ENCODE data around the gene IL23A. TPM values are rescaled to one million over a fixed set of nuclear protein-coding genes. Genes with fewer than 3 reads are reported as not detected.

The IL23A gene
- total and polyA plus RNA-seq, 2 of the 13 experiments (the other 11 are each of a cell fraction or from before 2014, with no cell fraction given), result 0.33 to 0.35 TPM

DNA sequence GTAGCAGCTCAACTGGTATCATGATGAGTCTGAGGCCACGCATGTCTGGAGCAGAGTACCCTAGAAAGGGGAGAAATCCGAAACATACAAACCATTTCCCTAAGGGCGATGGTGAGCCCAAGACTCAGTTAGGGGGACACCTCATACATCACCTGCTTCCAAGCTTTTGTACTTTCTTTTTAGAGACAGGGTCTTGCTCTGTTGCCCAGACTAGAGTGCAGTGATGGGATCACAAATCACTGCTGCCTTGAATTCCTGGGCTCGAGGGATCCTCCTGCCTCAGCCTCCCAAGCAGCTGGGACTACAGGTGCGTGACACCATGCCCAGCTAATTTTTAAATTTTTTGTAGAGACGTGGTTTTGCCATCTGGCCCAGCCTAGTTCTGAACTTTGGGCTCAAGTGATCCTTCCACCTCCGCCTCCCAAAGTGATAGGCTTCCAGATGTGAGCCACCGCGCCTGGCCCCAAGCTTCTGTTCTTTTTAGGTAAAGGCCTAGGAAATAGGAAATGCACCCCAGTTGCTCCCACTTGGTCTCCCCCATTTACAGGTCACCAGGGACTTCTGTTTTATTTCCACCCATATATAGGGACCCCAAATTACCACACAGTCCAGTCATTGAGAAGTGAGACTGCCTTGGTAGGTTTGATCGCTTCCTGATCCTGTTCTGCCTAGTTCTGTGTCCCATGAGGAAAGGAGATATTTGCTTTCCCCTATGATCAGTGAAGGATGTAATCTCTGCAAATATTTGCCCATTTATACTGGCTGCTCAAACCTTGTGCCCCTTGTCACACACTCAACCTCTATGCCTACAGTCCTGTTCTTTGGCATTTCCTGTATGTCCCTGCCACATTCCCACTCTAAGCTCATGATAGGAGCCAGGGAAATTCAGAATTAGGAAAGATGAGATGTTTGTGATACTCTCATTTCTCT lies 23.7 kb downstream of the IL23A start, which contains the start of gene APOF (continued):
- TF ChIP-seq, protein P1, sequence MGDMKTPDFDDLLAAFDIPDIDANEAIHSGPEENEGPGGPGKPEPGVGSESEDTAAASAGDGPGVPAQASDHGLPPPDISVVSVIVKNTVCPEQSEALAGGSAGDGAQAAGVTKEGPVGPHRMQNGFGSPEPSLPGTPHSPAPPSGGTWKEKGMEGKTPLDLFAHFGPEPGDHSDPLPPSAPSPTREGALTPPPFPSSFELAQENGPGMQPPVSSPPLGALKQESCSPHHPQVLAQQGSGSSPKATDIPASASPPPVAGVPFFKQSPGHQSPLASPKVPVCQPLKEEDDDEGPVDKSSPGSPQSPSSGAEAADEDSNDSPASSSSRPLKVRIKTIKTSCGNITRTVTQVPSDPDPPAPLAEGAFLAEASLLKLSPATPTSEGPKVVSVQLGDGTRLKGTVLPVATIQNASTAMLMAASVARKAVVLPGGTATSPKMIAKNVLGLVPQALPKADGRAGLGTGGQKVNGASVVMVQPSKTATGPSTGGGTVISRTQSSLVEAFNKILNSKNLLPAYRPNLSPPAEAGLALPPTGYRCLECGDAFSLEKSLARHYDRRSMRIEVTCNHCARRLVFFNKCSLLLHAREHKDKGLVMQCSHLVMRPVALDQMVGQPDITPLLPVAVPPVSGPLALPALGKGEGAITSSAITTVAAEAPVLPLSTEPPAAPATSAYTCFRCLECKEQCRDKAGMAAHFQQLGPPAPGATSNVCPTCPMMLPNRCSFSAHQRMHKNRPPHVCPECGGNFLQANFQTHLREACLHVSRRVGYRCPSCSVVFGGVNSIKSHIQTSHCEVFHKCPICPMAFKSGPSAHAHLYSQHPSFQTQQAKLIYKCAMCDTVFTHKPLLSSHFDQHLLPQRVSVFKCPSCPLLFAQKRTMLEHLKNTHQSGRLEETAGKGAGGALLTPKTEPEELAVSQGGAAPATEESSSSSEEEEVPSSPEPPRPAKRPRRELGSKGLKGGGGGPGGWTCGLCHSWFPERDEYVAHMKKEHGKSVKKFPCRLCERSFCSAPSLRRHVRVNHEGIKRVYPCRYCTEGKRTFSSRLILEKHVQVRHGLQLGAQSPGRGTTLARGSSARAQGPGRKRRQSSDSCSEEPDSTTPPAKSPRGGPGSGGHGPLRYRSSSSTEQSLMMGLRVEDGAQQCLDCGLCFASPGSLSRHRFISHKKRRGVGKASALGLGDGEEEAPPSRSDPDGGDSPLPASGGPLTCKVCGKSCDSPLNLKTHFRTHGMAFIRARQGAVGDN (CRISPR knock-in tag; IDR thresholded peaks at IDR 0.05), result no peak
- TF ChIP-seq, protein P2, sequence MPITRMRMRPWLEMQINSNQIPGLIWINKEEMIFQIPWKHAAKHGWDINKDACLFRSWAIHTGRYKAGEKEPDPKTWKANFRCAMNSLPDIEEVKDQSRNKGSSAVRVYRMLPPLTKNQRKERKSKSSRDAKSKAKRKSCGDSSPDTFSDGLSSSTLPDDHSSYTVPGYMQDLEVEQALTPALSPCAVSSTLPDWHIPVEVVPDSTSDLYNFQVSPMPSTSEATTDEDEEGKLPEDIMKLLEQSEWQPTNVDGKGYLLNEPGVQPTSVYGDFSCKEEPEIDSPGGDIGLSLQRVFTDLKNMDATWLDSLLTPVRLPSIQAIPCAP (CRISPR knock-in tag; IDR thresholded peaks at IDR 0.05; ENCODE audit: low read depth), result no peak
- TF ChIP-seq ZNF678 (CRISPR knock-in tag; IDR thresholded peaks at IDR 0.05) (no peak), SMARCE1 (IDR thresholded peaks at IDR 0.05; ENCODE audit: borderline replicate concordance) (no peak), LCORL (IDR thresholded peaks at IDR 0.05) (no peak), LCORL (CRISPR knock-in tag; IDR thresholded peaks at IDR 0.05) (peak; percentile 77; the same call in 1 of the 2 replicates), BCL6 (CRISPR knock-in tag; IDR thresholded peaks at IDR 0.05) (peak; percentile 57), ZNF225 (CRISPR knock-in tag; IDR thresholded peaks at IDR 0.05) (no peak), MEF2D (CRISPR knock-in tag; IDR thresholded peaks at IDR 0.05) (no peak), RFX5 (IDR thresholded peaks at IDR 0.05; ENCODE audit: low read depth, low read length) (no peak), ZNF230 (CRISPR knock-in tag; IDR thresholded peaks at IDR 0.05) (no peak), ZNF788 (CRISPR knock-in tag; IDR thresholded peaks at IDR 0.05; ENCODE audit: borderline replicate concordance) (no peak), ZNF674 (CRISPR knock-in tag; IDR thresholded peaks at IDR 0.05; ENCODE audit: low read depth) (no peak), ZNF253 (CRISPR knock-in tag; IDR thresholded peaks at IDR 0.05; ENCODE audit: borderline replicate concordance) (no peak), POLR2AphosphoS5 (IDR thresholded peaks at IDR 0.05; ENCODE audit: low read depth, low read length) (peak; percentile 43; the same call in 1 of the 2 replicates), ZSCAN20 (CRISPR knock-in tag; IDR thresholded peaks at IDR 0.05; ENCODE audit: borderline replicate concordance) (no peak), SSRP1 (CRISPR knock-in tag; IDR thresholded peaks at IDR 0.05) (no peak), SPEN (CRISPR knock-in tag; IDR thresholded peaks at IDR 0.05; ENCODE audit: low read depth) (no peak), ZBTB3 (CRISPR knock-in tag; IDR thresholded peaks at IDR 0.05; ENCODE audit: borderline replicate concordance, low read depth) (no peak), ZSCAN25 (CRISPR knock-in tag; IDR thresholded peaks at IDR 0.05) (no peak), TOE1 (CRISPR knock-in tag; IDR thresholded peaks at IDR 0.05) (no peak), IRX3 (CRISPR knock-in tag; IDR thresholded peaks at IDR 0.05; ENCODE audit: borderline replicate concordance, low read depth) (no peak), THYN1 (CRISPR knock-in tag; IDR thresholded peaks at IDR 0.05; ENCODE audit: borderline replicate concordance, low read depth) (no peak)
- TF ChIP-seq, protein P3, sequence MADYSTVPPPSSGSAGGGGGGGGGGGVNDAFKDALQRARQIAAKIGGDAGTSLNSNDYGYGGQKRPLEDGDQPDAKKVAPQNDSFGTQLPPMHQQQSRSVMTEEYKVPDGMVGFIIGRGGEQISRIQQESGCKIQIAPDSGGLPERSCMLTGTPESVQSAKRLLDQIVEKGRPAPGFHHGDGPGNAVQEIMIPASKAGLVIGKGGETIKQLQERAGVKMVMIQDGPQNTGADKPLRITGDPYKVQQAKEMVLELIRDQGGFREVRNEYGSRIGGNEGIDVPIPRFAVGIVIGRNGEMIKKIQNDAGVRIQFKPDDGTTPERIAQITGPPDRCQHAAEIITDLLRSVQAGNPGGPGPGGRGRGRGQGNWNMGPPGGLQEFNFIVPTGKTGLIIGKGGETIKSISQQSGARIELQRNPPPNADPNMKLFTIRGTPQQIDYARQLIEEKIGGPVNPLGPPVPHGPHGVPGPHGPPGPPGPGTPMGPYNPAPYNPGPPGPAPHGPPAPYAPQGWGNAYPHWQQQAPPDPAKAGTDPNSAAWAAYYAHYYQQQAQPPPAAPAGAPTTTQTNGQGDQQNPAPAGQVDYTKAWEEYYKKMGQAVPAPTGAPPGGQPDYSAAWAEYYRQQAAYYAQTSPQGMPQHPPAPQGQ (CRISPR knock-in tag; IDR thresholded peaks at IDR 0.05; ENCODE audit: borderline replicate concordance), result no peak

Measured in HepG2 (cell line).